DOHH2 (cell line): Measurements from ENCODE around the gene GNB3.

Experiments used
- H3F3A ChIP-seq: fragments of 200-600 bp; sonication (generic), shearing (Covaris generic); 2 replicates; pipeline ENCODE4 v1.6.0; 2016; ENCODE audit warnings: antibody characterized with exemption, mild to moderate bottlenecking; ENCODE audit not compliant: control insufficient read depth, insufficient read depth
- H3K27ac ChIP-seq: fragments of 200-600 bp; sonication (generic); 2 replicates; pipeline ENCODE4 v1.5.1; 2014; ENCODE audit warnings: low read depth, mild to moderate bottlenecking, low read length, moderate library complexity
- H3K27me3 ChIP-seq: fragments of 200-600 bp; sonication (generic); 2 replicates; pipeline ENCODE4 v1.6.1; 2014; ENCODE audit warnings: mild to moderate bottlenecking, low read length, mixed read lengths; ENCODE audit not compliant: control insufficient read depth
- H3K36me3 ChIP-seq: fragments of 200-600 bp; sonication (generic); 2 replicates; pipeline ENCODE4 v1.6.1; 2014; ENCODE audit warnings: mild to moderate bottlenecking, low read length, moderate library complexity, mixed read lengths; ENCODE audit not compliant: control insufficient read depth
- H3K4me1 ChIP-seq: fragments of 200-600 bp; sonication (generic); 2 replicates; pipeline ENCODE4 v1.6.1; 2014; ENCODE audit warnings: mild to moderate bottlenecking, low read length, mixed read lengths; ENCODE audit not compliant: control insufficient read depth
- H3K4me2 ChIP-seq: fragments of 200-600 bp; sonication (generic); 2 replicates; pipeline ENCODE4 v1.6.0; 2014; ENCODE audit warnings: mild to moderate bottlenecking, low read length, moderate library complexity
- H3K4me3 ChIP-seq: fragments of 200-600 bp; sonication (generic); 2 replicates; pipeline ENCODE4 v1.5.1; 2014; ENCODE audit warnings: mild to moderate bottlenecking, low read length, mixed read lengths
- H3K79me2 ChIP-seq: fragments of 200-600 bp; sonication (generic); 2 replicates; pipeline ENCODE4 v1.6.1; 2014; ENCODE audit warnings: mild to moderate bottlenecking, low read length, mixed read lengths; ENCODE audit not compliant: control insufficient read depth
- H3K9me2 ChIP-seq: fragments of 200-600 bp; sonication (generic); replicated peaks from 2 replicates; pipeline ENCODE4 v1.6.1; 2014; ENCODE audit warnings: mild to moderate bottlenecking, low read length, mixed read lengths; ENCODE audit not compliant: control insufficient read depth
- H3K9me3 ChIP-seq: fragments of 200-600 bp; sonication (generic); 2 replicates; pipeline ENCODE4 v1.6.1; 2014; ENCODE audit warnings: antibody characterized with exemption, low read length, mixed read lengths; ENCODE audit not compliant: control insufficient read depth, insufficient read depth
- H4K20me1 ChIP-seq: fragments of 200-600 bp; sonication (generic); 2 replicates; pipeline ENCODE4 v1.6.0; 2014; ENCODE audit warnings: low read depth, mild to moderate bottlenecking, antibody characterized with exemption, low read length, moderate library complexity; ENCODE audit not compliant: control insufficient read depth, insufficient read depth
- EZH2phosphoT487 ChIP-seq: fragments of 200-600 bp; sonication (generic); IDR thresholded peaks from 2 replicates; pipeline ENCODE4 v1.6.1; 2017; ENCODE audit warnings: borderline replicate concordance, mild to moderate bottlenecking, antibody characterized with exemption, low read length, moderate library complexity, mixed read lengths
- TF ChIP-seq, protein P1 (sequence below): fragments of 200-600 bp; sonication (generic); IDR thresholded peaks from one replicate; pipeline ENCODE4 v1.5.1; 2014; ENCODE audit warnings: antibody characterized with exemption, mild to moderate bottlenecking, low read depth, low read length; ENCODE audit not compliant: poor library complexity, severe bottlenecking

The GNB3 gene

DNA sequence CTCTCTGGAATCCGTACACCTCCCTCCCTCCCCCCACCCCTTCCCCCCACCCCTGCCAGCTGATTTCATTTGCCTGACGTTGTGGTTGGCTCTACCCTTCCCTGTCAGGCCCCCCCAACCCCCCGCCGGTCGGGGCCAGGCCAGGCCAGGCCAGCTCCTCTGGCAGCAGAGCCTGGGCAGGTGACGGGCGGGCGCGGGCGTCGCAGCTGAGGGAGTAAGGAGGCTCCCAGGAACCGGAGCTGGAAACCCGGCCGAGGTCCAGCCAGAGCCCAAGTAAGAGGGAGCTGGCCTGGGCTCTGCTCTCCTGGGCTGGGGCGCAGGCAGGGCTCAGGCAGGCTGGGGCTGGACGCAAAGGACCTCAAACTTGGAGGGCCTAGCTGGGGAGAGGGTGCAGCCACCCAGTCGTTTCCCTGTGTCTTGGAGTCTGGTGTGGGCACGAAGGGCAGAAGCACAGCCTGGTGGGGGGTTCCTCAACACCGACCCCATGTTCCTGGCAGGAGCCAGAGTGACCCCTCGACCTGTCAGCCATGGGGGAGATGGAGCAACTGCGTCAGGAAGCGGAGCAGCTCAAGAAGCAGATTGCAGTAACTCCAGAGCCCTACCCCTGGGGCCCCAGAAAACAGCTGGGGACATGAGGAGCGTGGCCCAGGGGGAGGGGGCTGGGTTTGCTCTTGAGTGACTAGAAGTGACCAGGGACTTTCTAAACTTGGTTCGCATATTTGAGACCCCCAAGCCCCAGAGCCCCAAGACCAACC is at the start of gene GNB3:
Gene GNB3 (plus strand): TSS at position 165 of the 755 bp plus-strand sequence. CDS start 363 bp downstream, at position 528.
- no peaks in the 10 kb centered on the region for H4K20me1 ChIP-seq

DNA sequence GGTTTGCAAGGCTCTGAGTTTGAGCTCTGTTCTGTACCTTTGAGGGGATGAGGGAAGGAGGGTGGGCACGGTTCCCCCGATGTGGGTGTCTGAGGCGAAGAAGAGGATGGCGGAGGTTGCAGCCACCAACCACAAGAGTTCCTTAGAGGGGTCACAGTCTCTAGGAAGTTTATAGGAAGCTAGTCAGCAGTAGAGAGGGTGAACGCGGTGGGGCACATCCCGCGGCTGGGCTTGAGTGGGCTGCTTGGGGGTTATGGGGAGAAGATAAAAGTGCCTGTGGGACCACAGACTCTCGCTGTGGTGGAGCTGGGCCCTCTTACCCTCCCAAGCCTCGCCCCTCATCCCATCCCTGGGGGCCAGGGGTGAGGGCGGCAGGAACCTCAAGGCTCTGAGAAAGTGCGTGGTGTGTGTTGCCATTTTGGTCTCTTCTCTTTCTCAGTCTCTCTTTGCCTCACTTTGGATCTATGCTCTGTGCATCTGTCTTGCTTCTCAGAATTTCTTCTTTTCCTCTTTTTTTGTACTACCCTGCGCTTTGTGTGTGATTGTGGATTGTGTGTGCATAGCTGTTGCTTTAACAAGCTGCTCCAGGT is 48.7 kb upstream of the GNB3 start:
- Histone ChIP-seq H3K27me3 (peaks cover 42% of the 10 kb centered on the region), H3K9me3 (no peaks in the 10 kb centered on the region), H3K4me2 (no peak overlapping the region), H3K36me3 (no peaks in the 10 kb centered on the region), H3K4me1 (peaks cover 13% of the 10 kb centered on the region), H4K20me1 (no peaks in the 10 kb centered on the region), H3K27ac (no peak overlapping the region), H3F3A (no peaks in the 10 kb centered on the region), H3K79me2 (no peaks in the 10 kb centered on the region), H3K9me2 (no peaks in the 10 kb centered on the region), H3K4me3 (no peak overlapping the region)
- TF ChIP-seq, protein P1, sequence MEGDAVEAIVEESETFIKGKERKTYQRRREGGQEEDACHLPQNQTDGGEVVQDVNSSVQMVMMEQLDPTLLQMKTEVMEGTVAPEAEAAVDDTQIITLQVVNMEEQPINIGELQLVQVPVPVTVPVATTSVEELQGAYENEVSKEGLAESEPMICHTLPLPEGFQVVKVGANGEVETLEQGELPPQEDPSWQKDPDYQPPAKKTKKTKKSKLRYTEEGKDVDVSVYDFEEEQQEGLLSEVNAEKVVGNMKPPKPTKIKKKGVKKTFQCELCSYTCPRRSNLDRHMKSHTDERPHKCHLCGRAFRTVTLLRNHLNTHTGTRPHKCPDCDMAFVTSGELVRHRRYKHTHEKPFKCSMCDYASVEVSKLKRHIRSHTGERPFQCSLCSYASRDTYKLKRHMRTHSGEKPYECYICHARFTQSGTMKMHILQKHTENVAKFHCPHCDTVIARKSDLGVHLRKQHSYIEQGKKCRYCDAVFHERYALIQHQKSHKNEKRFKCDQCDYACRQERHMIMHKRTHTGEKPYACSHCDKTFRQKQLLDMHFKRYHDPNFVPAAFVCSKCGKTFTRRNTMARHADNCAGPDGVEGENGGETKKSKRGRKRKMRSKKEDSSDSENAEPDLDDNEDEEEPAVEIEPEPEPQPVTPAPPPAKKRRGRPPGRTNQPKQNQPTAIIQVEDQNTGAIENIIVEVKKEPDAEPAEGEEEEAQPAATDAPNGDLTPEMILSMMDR: no peak

More for the DNA sequence above, at the start of gene GNB3:
- H3F3A ChIP-seq: peaks cover 11% of the 10 kb centered on the region
- H3K9me2 ChIP-seq: no peaks in the 10 kb centered on the region
- H3K27me3 ChIP-seq: no peaks in the 10 kb centered on the region
- peak within 1 kb of the TSS; percentile 69 for H3K4me3 ChIP-seq
- peak within 1 kb of the TSS; percentile 86 for H3K27ac ChIP-seq
- H3K79me2 ChIP-seq: no peaks in the 10 kb centered on the region
- H3K4me2 ChIP-seq: peak within 1 kb of the TSS; percentile 97
- H3K36me3 ChIP-seq: peaks cover 2% of the 10 kb centered on the region
- no peaks in the 10 kb centered on the region for H3K9me3 ChIP-seq
- TF ChIP-seq, protein P1: no peak
- no peak for TF ChIP-seq EZH2phosphoT487
- peaks cover 44% of the 10 kb centered on the region for H3K4me1 ChIP-seq

DNA sequence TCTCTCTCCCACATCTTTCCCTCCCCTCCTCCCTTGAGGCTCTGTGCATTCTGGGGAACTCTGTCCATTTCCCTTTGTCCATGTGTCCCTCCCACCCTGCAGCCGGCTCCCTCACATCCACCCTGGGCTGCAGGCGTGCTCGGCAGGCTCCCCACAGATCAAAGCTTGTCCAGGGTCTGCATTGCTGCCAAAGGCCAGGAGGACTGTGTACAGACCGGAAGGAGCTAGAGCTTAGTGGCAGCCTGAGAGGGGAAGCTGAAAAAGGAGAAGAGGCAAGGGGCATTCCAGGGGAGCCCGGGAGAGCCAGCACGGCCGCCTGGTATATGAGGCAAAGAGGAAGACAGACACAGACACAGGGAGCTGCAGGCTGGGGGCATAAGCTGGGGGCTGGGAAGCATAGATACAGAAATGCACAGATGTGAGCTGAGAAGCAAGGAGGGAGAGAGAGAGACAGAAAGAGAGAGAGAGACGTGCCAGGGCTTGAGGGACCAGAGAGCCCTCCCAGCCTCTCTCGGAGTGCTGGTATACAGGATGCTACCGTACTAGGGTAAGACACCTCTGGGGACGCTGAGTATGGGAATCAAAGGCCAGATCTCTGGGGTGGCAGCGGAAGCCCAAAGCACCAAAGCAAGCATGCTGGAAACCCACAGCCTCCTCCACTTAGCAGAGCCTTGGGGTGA is 48.1 kb upstream of the GNB3 start:
- Histone ChIP-seq H3K4me3 (no peak overlapping the region), H3K79me2 (no peaks in the 10 kb centered on the region), H4K20me1 (no peaks in the 10 kb centered on the region), H3K36me3 (no peaks in the 10 kb centered on the region), H3K4me2 (peak overlapping the region; percentile 20; the same call in 1 of the 2 replicates), H3K9me3 (no peaks in the 10 kb centered on the region), H3K9me2 (no peaks in the 10 kb centered on the region), H3K27me3 (peaks cover 44% of the 10 kb centered on the region), H3K4me1 (peaks cover 13% of the 10 kb centered on the region), H3F3A (no peaks in the 10 kb centered on the region), H3K27ac (no peak overlapping the region)
- no peak for TF ChIP-seq EZH2phosphoT487
- TF ChIP-seq, protein P1: no peak
